ENCODE results near the gene RNF11.

Gene RNF11

DNA sequence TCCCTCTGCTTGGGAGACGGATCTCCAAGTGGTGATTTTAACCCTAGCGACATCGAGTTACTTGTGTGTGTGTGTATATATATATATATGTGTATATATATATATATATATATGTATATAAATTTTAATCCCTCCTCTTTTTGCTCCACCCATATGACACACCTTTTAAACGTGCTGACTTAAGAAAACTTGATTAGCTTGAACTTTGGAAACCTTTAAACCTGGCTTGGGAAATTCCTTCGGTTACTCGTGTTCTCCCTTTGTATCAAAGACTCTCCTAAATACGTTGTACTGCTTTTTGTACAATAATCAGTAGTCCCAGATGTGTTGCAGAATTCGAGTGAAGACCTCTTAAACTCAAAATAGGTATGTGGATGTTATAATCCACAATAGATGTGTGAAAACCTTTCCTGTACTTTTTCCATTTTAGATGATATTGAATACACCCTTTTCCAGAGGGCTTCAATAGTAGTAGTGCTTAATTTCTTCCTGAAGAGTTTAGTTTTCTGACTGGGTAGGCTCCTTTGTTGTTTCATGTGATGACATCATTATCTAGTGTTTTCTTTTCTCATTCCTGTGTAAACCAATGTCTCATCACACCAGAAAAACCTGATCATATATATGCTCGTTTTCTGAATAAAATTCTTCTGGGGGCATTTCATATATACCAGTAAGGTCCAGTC lies 1.4 kb downstream of the RNF11 start:
- DNase-seq (ENCODE audit: low read depth, low spot score): no peak
- H3K4me3 ChIP-seq (ENCODE audit: insufficient read length, low read depth): peak overlapping the region; percentile 92
- no peaks in the 10 kb centered on the region for H3K9me3 ChIP-seq (ENCODE audit: insufficient read depth, low read length)
- peaks cover 6% of the 10 kb centered on the region for H3K4me1 ChIP-seq (ENCODE audit: insufficient read depth, insufficient read length)
- H3K9ac ChIP-seq (ENCODE audit: insufficient read length, low read depth): peak overlapping the region; percentile 98
- H3K27me3 ChIP-seq (ENCODE audit: insufficient read depth, insufficient read length): peaks cover 13% of the 10 kb centered on the region
- peaks cover 10% of the 10 kb centered on the region for H3K36me3 ChIP-seq (ENCODE audit: insufficient read depth, insufficient read length, low read length)
- TF ChIP-seq YY1 (IDR thresholded peaks at IDR 0.05; ENCODE audit: insufficient read depth, insufficient read length) (no peak), ZNF274 (IDR thresholded peaks at IDR 0.05; ENCODE audit: low read depth, low read length) (no peak), SUZ12 (IDR thresholded peaks at IDR 0.05; ENCODE audit: extremely low read depth, insufficient read depth, insufficient read length) (no peak)

DNA sequence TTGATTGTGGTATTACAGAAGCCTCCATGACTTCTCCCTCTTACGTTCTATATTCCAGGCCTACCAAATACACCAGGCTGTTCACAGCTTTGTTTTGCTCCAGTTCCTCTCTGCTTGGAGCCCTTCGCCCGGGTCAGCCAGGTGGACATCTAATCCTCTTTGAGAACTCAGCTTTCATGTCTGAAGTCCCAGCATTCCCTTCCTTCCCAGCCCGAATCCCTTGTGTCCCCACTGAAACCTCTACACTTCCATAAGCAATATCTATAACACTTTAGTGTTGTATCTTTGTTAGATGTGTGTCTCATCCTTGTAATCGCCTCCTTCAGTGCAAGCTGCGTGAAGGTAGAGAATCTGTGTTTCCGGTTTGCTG lies 1.9 kb downstream of the RNF11 start:
- Histone ChIP-seq H3K27me3 (ENCODE audit: insufficient read depth, insufficient read length) (peaks cover 13% of the 10 kb centered on the region), H3K4me3 (ENCODE audit: insufficient read length, low read depth) (no peak overlapping the region), H3K36me3 (ENCODE audit: insufficient read depth, insufficient read length, low read length) (peaks cover 10% of the 10 kb centered on the region), H3K9ac (ENCODE audit: insufficient read length, low read depth) (peak overlapping the region; percentile 43), H3K4me1 (ENCODE audit: insufficient read depth, insufficient read length) (peaks cover 6% of the 10 kb centered on the region), H3K9me3 (ENCODE audit: insufficient read depth, low read length) (no peaks in the 10 kb centered on the region)
- TF ChIP-seq SUZ12 (IDR thresholded peaks at IDR 0.05; ENCODE audit: extremely low read depth, insufficient read depth, insufficient read length) (no peak), YY1 (IDR thresholded peaks at IDR 0.05; ENCODE audit: insufficient read depth, insufficient read length) (no peak), ZNF274 (IDR thresholded peaks at IDR 0.05; ENCODE audit: low read depth, low read length) (no peak)
- no peak for DNase-seq (ENCODE audit: low read depth, low spot score)

DNA sequence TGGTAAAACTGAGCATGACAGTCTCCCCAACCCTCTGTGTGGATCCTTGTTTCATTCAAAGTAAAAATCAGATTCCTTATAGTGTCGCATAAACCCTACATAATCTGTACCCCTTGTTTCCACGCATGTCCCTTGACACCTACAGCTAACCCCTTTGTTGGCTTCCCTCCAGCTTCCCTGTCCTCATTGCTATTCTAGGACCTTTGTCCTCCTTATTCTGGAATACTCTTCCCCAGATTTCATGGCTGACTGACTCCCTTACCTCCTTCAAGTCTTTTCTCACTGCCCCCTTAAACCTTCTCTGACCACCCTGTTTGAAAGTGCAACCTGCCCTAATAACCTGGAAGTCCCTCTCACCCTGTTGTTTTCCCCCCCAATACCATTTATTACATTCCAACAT lies 4.0 kb downstream of the RNF11 start:
- Histone ChIP-seq H3K27me3 (ENCODE audit: insufficient read depth, insufficient read length) (peaks cover 7% of the 10 kb centered on the region), H3K36me3 (ENCODE audit: insufficient read depth, insufficient read length, low read length) (peaks cover 10% of the 10 kb centered on the region), H3K9ac (ENCODE audit: insufficient read length, low read depth) (no peak overlapping the region), H3K4me1 (ENCODE audit: insufficient read depth, insufficient read length) (peaks cover 6% of the 10 kb centered on the region), H3K4me3 (ENCODE audit: insufficient read length, low read depth) (no peak overlapping the region), H3K9me3 (ENCODE audit: insufficient read depth, low read length) (no peaks in the 10 kb centered on the region)
- TF ChIP-seq YY1 (IDR thresholded peaks at IDR 0.05; ENCODE audit: insufficient read depth, insufficient read length) (no peak), SUZ12 (IDR thresholded peaks at IDR 0.05; ENCODE audit: extremely low read depth, insufficient read depth, insufficient read length) (no peak), ZNF274 (IDR thresholded peaks at IDR 0.05; ENCODE audit: low read depth, low read length) (no peak)
- no peak for DNase-seq (ENCODE audit: low read depth, low spot score)

DNA sequence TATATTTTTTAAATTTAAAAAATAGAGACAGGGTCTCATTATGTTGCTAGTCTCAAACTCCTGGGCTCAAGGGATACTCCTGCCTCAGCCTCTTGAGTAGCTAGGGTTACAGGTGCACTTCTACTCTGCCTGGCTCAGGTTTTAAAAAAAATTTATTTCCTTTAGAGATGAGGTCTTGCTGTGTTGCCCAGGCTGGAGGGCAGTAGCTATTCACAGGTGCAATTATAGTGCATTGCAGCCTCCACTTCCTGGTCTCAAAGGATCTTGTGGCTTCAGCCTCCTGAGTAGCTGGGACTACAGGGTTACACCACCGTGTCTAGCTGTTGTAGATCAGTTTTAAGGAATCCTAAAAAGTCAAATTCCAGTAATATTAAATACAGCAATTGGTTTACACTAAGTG lies 5.0 kb downstream of the RNF11 start:
- Histone ChIP-seq H3K4me3 (ENCODE audit: insufficient read length, low read depth) (no peak overlapping the region), H3K36me3 (ENCODE audit: insufficient read depth, insufficient read length, low read length) (peaks cover 10% of the 10 kb centered on the region), H3K9me3 (ENCODE audit: insufficient read depth, low read length) (no peaks in the 10 kb centered on the region), H3K27me3 (ENCODE audit: insufficient read depth, insufficient read length) (no peaks in the 10 kb centered on the region), H3K4me1 (ENCODE audit: insufficient read depth, insufficient read length) (peaks cover 3% of the 10 kb centered on the region), H3K9ac (ENCODE audit: insufficient read length, low read depth) (no peak overlapping the region)
- TF ChIP-seq ZNF274 (IDR thresholded peaks at IDR 0.05; ENCODE audit: low read depth, low read length) (no peak), SUZ12 (IDR thresholded peaks at IDR 0.05; ENCODE audit: extremely low read depth, insufficient read depth, insufficient read length) (no peak)
- no peak for DNase-seq (ENCODE audit: low read depth, low spot score)

DNA sequence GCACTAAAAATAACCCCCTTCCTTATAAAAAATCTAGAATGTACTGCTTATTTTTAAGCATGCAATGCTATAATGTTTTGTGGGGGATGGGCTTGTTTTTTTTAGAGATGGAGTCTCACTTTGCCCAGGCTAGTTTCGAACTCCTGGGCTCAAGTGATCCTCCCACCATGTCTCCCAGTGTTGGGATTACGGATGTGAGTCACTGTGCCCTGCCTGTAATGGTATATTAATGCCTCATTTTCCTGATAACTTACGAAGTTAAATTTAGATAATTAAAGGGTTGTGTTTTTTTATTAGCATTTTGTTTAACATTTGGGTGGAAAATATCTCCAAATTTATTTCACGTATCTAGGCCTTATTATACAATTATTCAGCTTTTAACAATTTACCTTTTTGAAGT lies 6.5 kb downstream of the RNF11 start:
- DNase-seq (ENCODE audit: low read depth, low spot score): no peak
- H3K9me3 ChIP-seq (ENCODE audit: insufficient read depth, low read length): no peaks in the 10 kb centered on the region
- H3K9ac ChIP-seq (ENCODE audit: insufficient read length, low read depth): no peak overlapping the region
- H3K4me3 ChIP-seq (ENCODE audit: insufficient read length, low read depth): no peak overlapping the region
- H3K4me1 ChIP-seq (ENCODE audit: insufficient read depth, insufficient read length): peaks cover 3% of the 10 kb centered on the region
- H3K27me3 ChIP-seq (ENCODE audit: insufficient read depth, insufficient read length): no peaks in the 10 kb centered on the region
- peaks cover 10% of the 10 kb centered on the region for H3K36me3 ChIP-seq (ENCODE audit: insufficient read depth, insufficient read length, low read length)
- TF ChIP-seq YY1 (IDR thresholded peaks at IDR 0.05; ENCODE audit: insufficient read depth, insufficient read length) (no peak), SUZ12 (IDR thresholded peaks at IDR 0.05; ENCODE audit: extremely low read depth, insufficient read depth, insufficient read length) (no peak), ZNF274 (IDR thresholded peaks at IDR 0.05; ENCODE audit: low read depth, low read length) (no peak)

DNA sequence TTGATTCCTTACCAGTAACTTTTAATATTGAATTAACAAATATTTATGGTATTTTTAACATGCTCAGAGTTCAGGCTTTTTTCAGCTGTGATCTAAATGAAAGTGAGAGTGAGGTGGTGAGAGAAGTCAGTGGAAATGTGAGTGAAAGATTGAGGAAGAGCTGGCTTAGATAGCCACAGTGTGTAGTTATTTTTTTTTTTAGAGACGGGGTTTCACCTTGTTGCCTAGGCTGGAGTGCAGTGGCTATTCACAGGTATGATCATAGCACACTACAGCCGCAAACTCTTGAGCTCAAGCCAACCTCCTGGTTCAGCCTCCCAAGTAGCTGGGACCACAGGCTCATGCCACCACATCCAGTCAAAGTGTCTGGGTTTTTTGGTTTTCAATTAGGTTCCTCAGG lies 10.9 kb downstream of the RNF11 start:
- H3K9ac ChIP-seq (ENCODE audit: insufficient read length, low read depth): no peak overlapping the region

DNA sequence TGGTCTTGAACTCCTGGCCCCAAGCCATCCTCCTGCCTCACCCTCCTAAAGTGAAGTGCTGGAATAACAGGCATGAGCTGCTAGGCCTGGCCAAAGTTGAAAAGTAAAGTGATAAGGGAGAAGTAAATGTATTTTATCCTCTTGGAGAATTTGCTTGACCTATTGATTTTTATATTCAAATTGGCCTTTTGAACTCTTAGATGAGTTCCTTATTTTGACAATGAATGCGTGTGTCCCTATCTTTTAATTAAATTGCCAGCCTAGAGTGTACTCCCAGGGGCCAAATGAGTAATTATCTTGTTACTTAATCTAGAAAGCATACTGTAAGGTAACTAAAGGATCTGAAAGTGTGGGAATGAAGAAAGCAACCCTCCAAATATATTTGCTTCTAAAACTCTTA lies 11.4 kb downstream of the RNF11 start:
- TF ChIP-seq ZNF274 (IDR thresholded peaks at IDR 0.05; ENCODE audit: low read depth, low read length): no peak
- TF ChIP-seq YY1 (IDR thresholded peaks at IDR 0.05; ENCODE audit: insufficient read depth, insufficient read length): no peak
- TF ChIP-seq SUZ12 (IDR thresholded peaks at IDR 0.05; ENCODE audit: extremely low read depth, insufficient read depth, insufficient read length): no peak
- Histone ChIP-seq H3K9me3 (ENCODE audit: insufficient read depth, low read length) (no peaks in the 10 kb centered on the region), H3K36me3 (ENCODE audit: insufficient read depth, insufficient read length, low read length) (peaks cover 3% of the 10 kb centered on the region), H3K4me3 (ENCODE audit: insufficient read length, low read depth) (no peak overlapping the region), H3K27me3 (ENCODE audit: insufficient read depth, insufficient read length) (no peaks in the 10 kb centered on the region), H3K9ac (ENCODE audit: insufficient read length, low read depth) (no peak overlapping the region), H3K4me1 (ENCODE audit: insufficient read depth, insufficient read length) (no peaks in the 10 kb centered on the region)
- DNase-seq (ENCODE audit: low read depth, low spot score): no peak

More for the DNA sequence above, 10.9 kb downstream of the RNF11 start:
- no peaks in the 10 kb centered on the region for H3K9me3 ChIP-seq (ENCODE audit: insufficient read depth, low read length)
- no peaks in the 10 kb centered on the region for H3K4me1 ChIP-seq (ENCODE audit: insufficient read depth, insufficient read length)
- no peak for DNase-seq (ENCODE audit: low read depth, low spot score)
- H3K27me3 ChIP-seq (ENCODE audit: insufficient read depth, insufficient read length): no peaks in the 10 kb centered on the region
- H3K36me3 ChIP-seq (ENCODE audit: insufficient read depth, insufficient read length, low read length): peaks cover 3% of the 10 kb centered on the region
- TF ChIP-seq SUZ12 (IDR thresholded peaks at IDR 0.05; ENCODE audit: extremely low read depth, insufficient read depth, insufficient read length): no peak
- no peak for TF ChIP-seq YY1 (IDR thresholded peaks at IDR 0.05; ENCODE audit: insufficient read depth, insufficient read length)
- TF ChIP-seq ZNF274 (IDR thresholded peaks at IDR 0.05; ENCODE audit: low read depth, low read length): no peak
- H3K4me3 ChIP-seq (ENCODE audit: insufficient read length, low read depth): no peak overlapping the region
